HepG2 (cell line): ENCODE data around the gene FBXL22. TPM values are rescaled to one million over a fixed set of nuclear protein-coding genes. Genes with fewer than 3 reads are reported as not detected.

ENCODE experiments used
- ATAC-seq: fragments of 200-7000 bp; cut with Tn5 transposase; 3 replicates; pipeline ENCODE4 v1.9.1; 2020; ENCODE audit warnings: mild to moderate bottlenecking, moderate library complexity
- BruUV-seq: library from RNA; stranded (reverse); fragments of 400-500 nt; replicated peaks from 2 replicates; lab custom pipeline; 2021; lab: Mats Ljungman, UMichigan
- CTCF ChIA-PET: fragments of 300-600 bp; formaldehyde crosslinking; extraction: SDS; loops from one replicate; lab custom pipeline; 2021; ENCODE audit warnings: low total read pairs, inconsistent platforms, low intra/inter-chr PET ratio; lab: Yijun Ruan, JAX
- POLR2A ChIA-PET: fragments of 350-600 bp; sonication (Branson Sonifier 250); formaldehyde crosslinking; loops from one replicate; lab custom pipeline; 2020; ENCODE audit warnings: antibody characterized with exemption, inconsistent platforms; lab: Yijun Ruan, JAX
- DNase-seq: peaks from one replicate; pipeline ENCODE4 v3.0.0-alpha.2; 2015; ENCODE audit warnings: low spot score
- FAIRE-seq: peaks from 3 replicates; lab custom pipeline; 2011; peaks lifted over from hg19 to GRCh38; lab: Jason Lieb, UNC
- H2AFZ ChIP-seq: one replicate; pipeline ENCODE4 v1.6.1; 2011; ENCODE audit warnings: low read length, inconsistent platforms
- H3K27ac ChIP-seq: fragments of 300-600 bp; 3 replicates; pipeline ENCODE4 v1.8.0; 2011; ENCODE audit warnings: mixed run types, mild to moderate bottlenecking, mixed read lengths, low read length, inconsistent platforms; ENCODE audit not compliant: insufficient read depth; ENCODE audit errors: extremely low read length
- H3K27me3 ChIP-seq, 2 experiments: fragments of 200-600 bp in 1 of 2; 2 replicates in 1 of 2; 3 replicates in 1 of 2; pipeline versions ENCODE4 v1.6.0 to v1.8.0; 2011; ENCODE audit warnings: low read length in 2 of 2, mild to moderate bottlenecking in 2 of 2, moderate library complexity in 2 of 2, inconsistent platforms in 1 of 2; ENCODE audit not compliant: insufficient read depth in 2 of 2, control insufficient read depth in 1 of 2
- H3K36me3 ChIP-seq, 2 experiments: fragments of 200-600 bp in 1 of 2; replicated peaks in 1 of 2; 2 replicates in 1 of 2; 3 replicates in 1 of 2; pipeline versions ENCODE4 v1.5.1 to v1.8.0; 2011; ENCODE audit warnings: low read length in 2 of 2, inconsistent platforms in 1 of 2; ENCODE audit not compliant: insufficient read depth in 2 of 2, control insufficient read depth in 1 of 2
- H3K4me1 ChIP-seq: 2 replicates; pipeline ENCODE4 v1.5.1; 2012; ENCODE audit warnings: low read length, inconsistent platforms; ENCODE audit not compliant: insufficient read depth
- H3K4me2 ChIP-seq: 2 replicates; pipeline ENCODE4 v1.6.0; 2011; ENCODE audit warnings: low read depth, low read length, inconsistent platforms
- H3K4me3 ChIP-seq, 3 experiments: fragments of 200-600 bp in 1 of 3; sonication (generic), shearing (Covaris generic) in 1 of 3; replicated peaks in 1 of 3; 2 replicates each; pipeline ENCODE4 v1.5.1; 2011 to 2016; ENCODE audit warnings: low read length in 3 of 3, inconsistent platforms in 2 of 3, low read depth in 2 of 3, mild to moderate bottlenecking in 2 of 3, control low read depth in 1 of 3, mixed read lengths in 1 of 3; ENCODE audit not compliant: insufficient read depth in 1 of 3
- H3K79me2 ChIP-seq: one replicate; pipeline ENCODE4 v1.6.1; 2011; ENCODE audit warnings: low read length, inconsistent platforms; ENCODE audit not compliant: insufficient read depth
- H3K9ac ChIP-seq: 2 replicates; pipeline ENCODE4 v1.6.0; 2011; ENCODE audit warnings: mild to moderate bottlenecking, low read depth, low read length, inconsistent platforms; ENCODE audit not compliant: insufficient read depth
- H3K9me3 ChIP-seq: 2 replicates; pipeline ENCODE4 v1.5.1; 2012; ENCODE audit warnings: mild to moderate bottlenecking, low read length
- H4K20me1 ChIP-seq: 2 replicates; pipeline ENCODE4 v1.6.0; 2011; ENCODE audit warnings: inconsistent platforms, mild to moderate bottlenecking, low read length, moderate library complexity; ENCODE audit not compliant: insufficient read depth
- BRCA1 ChIP-seq: sonication (generic); formaldehyde crosslinking; IDR thresholded peaks from 2 replicates; pipeline ENCODE4 v1.4.0; 2020; ENCODE audit warnings: missing genetic modification reagents
- CTCF ChIP-seq: sonication (generic); formaldehyde crosslinking; IDR thresholded peaks from 2 replicates; pipeline ENCODE4 v1.5.0; 2020; ENCODE audit warnings: mild to moderate bottlenecking, missing genetic modification reagents, moderate library complexity
- FOXJ3 ChIP-seq: sonication (generic); formaldehyde crosslinking; IDR thresholded peaks from 2 replicates; pipeline ENCODE4 v1.4.0; 2020; ENCODE audit warnings: missing genetic modification reagents, mild to moderate bottlenecking, borderline replicate concordance
- PRDM10 ChIP-seq: sonication (generic); formaldehyde crosslinking; IDR thresholded peaks from 2 replicates; pipeline ENCODE4 v1.4.0; 2020; ENCODE audit warnings: low read depth, missing genetic modification reagents
- ZNF251 ChIP-seq: sonication (generic); formaldehyde crosslinking; IDR thresholded peaks from 2 replicates; pipeline ENCODE4 v1.9.0; 2021; ENCODE audit warnings: mild to moderate bottlenecking, missing genetic modification reagents
- ZNF432 ChIP-seq: sonication (generic); formaldehyde crosslinking; IDR thresholded peaks from 2 replicates; pipeline ENCODE4 v1.5.0; 2020; ENCODE audit warnings: missing genetic modification reagents, mild to moderate bottlenecking, borderline replicate concordance
- ZNF510 ChIP-seq: sonication (generic); formaldehyde crosslinking; IDR thresholded peaks from 2 replicates; pipeline ENCODE4 v1.4.0; 2020; ENCODE audit warnings: low read depth, mild to moderate bottlenecking, missing genetic modification reagents
- ZNF569 ChIP-seq: sonication (generic); formaldehyde crosslinking; IDR thresholded peaks from 2 replicates; pipeline ENCODE4 v1.5.0; 2020; ENCODE audit warnings: mild to moderate bottlenecking, missing genetic modification reagents, moderate library complexity, borderline replicate concordance
- ZNF780A ChIP-seq: sonication (generic); formaldehyde crosslinking; IDR thresholded peaks from 2 replicates; pipeline ENCODE4 v1.8.0; 2022; ENCODE audit warnings: mild to moderate bottlenecking, missing genetic modification reagents, moderate library complexity
- WGBS: methylation state at CpG from one replicate; pipeline ENCODE4 v1.1.6; 2017; ENCODE audit warnings: low lambda C conversion rate; 5-methylcytosine and 5-hydroxymethylcytosine counted together
- in situ Hi-C: cut with HindIII; loops from 2 replicates; pipeline ENCODE4 v1.10.0; 2017; ENCODE audit warnings: low pct_unique_long_range_greater_than_20kb; ENCODE audit not compliant: extremely low pct_ligation_motif_present
- intact Hi-C: fragments of 100-400 bp; cut with micrococcal nuclease; formaldehyde crosslinking; loops from one replicate; pipeline ENCODE4 v1.10.0; 2022; ENCODE audit not compliant: unreplicated experiment
- polyA plus RNA-seq, 8 experiments: library from polyadenylated mRNA; depleted of rRNA in 3 of 8; stranded (reverse) in 7 of 8; unstranded in 1 of 8; fragments of >200 nt; fragmentation: Illumina TruSeq in 4 of 8; extraction: Trizol in 4 of 8; gene quantifications; 2 replicates each; pipeline versions ENCODE4 v1.2.1 to v1.2.3, GENCODE V29; 2011 to 2016; ENCODE audit warnings: low read depth in 4 of 8, missing spikeins in 1 of 8, mixed read lengths in 1 of 8; ENCODE audit not compliant: insufficient read depth in 1 of 8
- total RNA-seq, 5 experiments: library from RNA; depleted of rRNA; stranded (reverse); fragments of >200 nt; fragmentation: Illumina TruSeq; extraction: Trizol; gene quantifications; 2 replicates each; pipeline ENCODE4 v1.2.3, GENCODE V29; 2016; ENCODE audit warnings: low read depth in 1 of 5

The FBXL22 gene
- total and polyA plus RNA-seq, 2 of the 13 experiments (the other 11 are each of a cell fraction or from before 2014, with no cell fraction given): 0.15 to 0.33 TPM

GRCh38 chr15:63630036-63630751 is 33.0 kb downstream of the FBXL22 start:
- no peaks in the 10 kb centered on the region for H3K27me3 ChIP-seq
- 94% methylated on average over 7 of the region's 7 CpGs for WGBS
- no TSS peak for BruUV-seq
- H3K9ac ChIP-seq: no peak overlapping the region
- no peak for FAIRE-seq
- no peak for DNase-seq
- H3K36me3 ChIP-seq: peaks cover 6 to 47% of the 10 kb centered on the region in 2 experiments
- ChIA-PET POLR2A (no interaction called here), CTCF (no interaction called here)
- no peaks in the 10 kb centered on the region for H3K79me2 ChIP-seq
- intact Hi-C loops (loop anchor here (10.0 kb wide), 1 partner anchor 75 kb away; no protein-coding TSS in a partner anchor), in situ Hi-C loops (no loop called here)
- H3K27ac ChIP-seq: no peak overlapping the region
- no peaks in the 10 kb centered on the region for H4K20me1 ChIP-seq
- no peaks in the 10 kb centered on the region for H3K4me1 ChIP-seq
- H2AFZ ChIP-seq: no peak overlapping the region
- TF ChIP-seq ZNF510 (CRISPR knock-in tag) (no peak), PRDM10 (CRISPR knock-in tag) (no peak), ZNF569 (CRISPR knock-in tag) (no peak), BRCA1 (no peak), ZNF251 (CRISPR knock-in tag) (no peak), CTCF (no peak), ZNF780A (no peak), ZNF432 (CRISPR knock-in tag) (no peak), FOXJ3 (CRISPR knock-in tag) (no peak)
- ATAC-seq: no peak
- H3K4me2 ChIP-seq: no peak overlapping the region
- no peak overlapping the region for H3K4me3 ChIP-seq
- H3K9me3 ChIP-seq: no peaks in the 10 kb centered on the region
